NCI-H69 (cell line): ENCODE measurements around the gene ALDH1A2.
"Not testable (repeated sequence)": the region's sequence is repeated elsewhere in the genome, so short reads cannot be mapped to it uniquely, and the experiment has no call there.

Experiments
- DNase-seq: peaks from one replicate; lab custom pipeline; 2025; lab: John Stamatoyannopoulos, UW

Gene ALDH1A2

GRCh38 chr15:58040150-58040549 lies 25.4 kb downstream of the ALDH1A2 start:
- no peak for DNase-seq

- DNase-seq: peak; percentile 30
Observed at GRCh38 chr15:58039079-58040035, 26.2 kb downstream of the ALDH1A2 start.

DNA sequence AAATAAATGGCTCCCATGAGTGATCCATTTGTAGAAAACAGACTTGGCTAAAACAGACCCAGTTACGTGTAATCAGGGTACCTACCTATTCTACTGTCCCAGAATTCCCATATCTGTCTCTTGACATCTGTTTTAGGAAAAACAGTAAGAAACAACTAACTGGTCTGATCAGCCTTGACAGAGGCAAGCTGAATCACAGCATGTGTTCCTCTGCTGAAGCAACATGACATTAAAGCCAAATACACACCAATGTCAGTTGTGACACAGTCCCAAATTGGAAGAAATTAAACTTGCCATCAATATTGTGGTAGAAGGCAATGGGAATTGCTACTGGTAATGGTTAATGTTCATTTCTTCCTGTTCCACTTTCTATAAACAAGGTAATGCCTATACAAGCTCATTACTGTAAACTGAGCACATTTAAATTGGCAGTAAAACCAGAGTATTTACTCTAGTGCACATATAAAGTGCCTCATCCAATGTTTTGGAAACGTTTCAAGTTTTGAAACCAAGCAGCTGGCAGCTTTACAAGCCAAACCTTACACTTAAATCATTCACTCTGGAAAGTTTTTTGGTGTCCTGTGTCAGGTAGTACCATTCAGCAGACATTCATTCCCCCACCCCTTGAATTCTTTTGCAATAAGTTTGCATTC lies 27.0 kb downstream of the ALDH1A2 start:
- peak; percentile 53 for DNase-seq

GRCh38 chr15:58037723-58038301 lies 27.7 kb downstream of the ALDH1A2 start:
- no peak for DNase-seq

DNA sequence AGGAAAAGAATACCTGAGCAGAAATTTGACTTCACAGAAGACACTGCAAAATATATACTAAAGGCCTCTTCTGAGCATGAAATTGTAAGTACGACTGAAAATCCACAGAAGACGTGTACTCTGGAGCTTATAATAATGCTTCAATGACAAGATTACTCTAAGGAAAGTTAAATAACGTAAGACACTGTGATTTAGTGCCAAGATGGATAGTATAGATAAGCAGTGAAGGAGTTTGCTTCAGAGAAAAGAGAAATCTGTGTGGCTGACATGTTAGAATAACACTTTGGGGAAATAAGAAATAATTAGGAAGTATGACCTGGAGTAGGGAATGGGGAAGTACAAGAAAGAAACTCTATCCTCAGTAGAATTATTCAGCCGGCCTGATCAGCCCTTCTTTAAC lies 28.9 kb downstream of the ALDH1A2 start:
- no peak for DNase-seq

- not testable (repeated sequence) for DNase-seq
Observed at GRCh38 chr15:58028392-58028791, 37.1 kb downstream of the ALDH1A2 start.

DNA sequence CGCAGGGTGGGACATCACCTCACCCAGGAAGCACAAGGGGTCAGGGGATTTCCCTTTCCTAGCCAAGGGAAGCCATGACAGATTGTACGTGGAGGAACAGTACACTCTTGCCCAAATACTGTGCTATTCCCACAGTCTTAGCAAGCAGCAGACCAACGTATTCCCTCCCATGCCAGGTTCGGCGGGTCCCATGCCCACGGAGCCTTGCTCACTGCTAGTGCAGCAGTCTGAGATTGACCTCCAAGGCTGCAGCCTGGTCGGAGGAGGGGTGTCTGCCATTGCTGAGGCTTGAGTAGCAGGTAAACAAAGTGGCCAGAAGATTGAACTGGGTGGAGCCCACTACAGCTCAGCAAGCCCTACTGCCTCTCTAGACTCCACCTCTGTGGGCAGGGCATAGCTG lies 39.0 kb downstream of the ALDH1A2 start:
- DNase-seq: no peak

GRCh38 chr15:58026051-58026450 lies 39.5 kb downstream of the ALDH1A2 start:
- no peak for DNase-seq

DNA sequence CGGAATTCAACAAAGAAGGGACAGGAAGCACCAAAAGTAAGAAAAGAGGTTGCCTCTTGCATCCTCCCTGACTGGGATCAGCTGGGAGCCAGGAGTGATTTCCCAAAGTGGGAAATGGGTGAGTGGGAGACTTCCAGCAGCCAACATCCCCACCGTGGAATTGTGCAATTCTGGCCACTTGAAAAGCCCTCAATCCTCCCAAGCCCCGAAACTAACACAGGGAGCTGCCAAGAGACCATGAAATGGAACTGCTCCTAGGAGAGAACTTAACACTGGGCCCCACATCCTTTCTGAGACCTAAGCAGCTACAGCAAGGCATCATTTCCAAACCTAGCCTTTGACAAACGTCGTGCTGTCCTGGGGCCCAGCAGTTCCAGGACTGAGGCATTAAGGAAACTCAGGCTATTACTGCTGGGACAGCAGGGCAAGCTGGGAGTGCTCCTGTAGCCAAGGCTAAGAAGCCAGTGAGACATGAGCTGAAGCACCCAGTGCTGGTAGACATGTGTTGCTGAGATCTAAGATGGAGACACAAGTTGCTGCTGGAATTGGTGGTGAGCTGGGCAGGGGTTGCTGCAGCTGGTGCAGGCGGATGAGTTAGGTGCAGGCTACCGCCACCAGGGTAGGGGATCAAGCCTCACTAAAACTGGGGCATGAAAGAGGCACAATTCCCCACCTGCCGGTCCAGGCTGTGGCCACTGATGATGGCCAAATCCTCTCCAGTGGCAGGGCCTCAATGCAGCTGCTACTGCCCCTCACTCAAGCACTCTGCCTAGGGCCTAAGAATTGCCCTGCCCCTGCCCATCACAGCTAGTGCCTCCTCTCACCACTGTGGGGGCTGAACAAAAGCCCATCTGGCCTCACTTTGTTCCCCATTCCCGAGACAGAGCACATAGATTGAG lies 43.9 kb downstream of the ALDH1A2 start:
- no peak for DNase-seq

DNA sequence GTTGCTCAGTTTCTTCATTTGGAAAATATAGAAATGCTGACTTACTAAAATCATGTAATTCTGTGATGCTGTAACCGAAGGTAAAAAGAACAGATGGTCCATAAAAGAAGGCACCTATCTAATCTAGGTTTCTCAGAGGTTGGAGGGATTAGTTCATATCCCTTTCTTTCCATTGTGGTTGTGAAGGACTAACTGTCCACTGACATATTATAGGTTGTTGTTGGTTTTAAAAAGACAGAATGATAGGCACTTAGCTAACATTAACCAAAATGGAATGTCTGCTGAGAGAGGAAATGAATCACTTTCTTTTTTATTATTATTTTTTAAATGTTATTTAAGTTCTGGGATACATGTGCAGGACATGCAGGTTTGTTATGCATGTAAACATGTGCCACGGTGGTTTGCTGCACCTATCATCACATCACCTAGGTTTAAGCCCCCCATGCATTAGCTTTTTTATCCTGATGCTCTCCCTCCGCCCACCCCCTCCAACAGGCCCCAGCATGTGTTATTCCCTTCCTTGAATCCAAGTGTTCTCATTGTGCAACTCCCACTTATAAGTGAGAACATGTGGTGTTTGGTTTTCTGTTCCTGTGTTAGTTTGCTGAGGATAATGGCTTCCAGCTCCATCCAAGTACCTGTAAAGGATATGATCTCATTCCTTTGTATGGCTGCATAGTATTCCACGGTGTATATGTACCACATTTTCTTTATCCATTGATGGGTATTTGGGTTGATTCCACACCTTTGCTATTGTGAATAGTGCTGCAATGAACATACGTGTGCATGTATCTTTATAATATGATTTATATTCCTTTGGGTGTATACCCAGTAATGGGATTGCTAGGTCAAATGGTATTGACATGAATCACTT lies 45.8 kb downstream of the ALDH1A2 start:
- DNase-seq: no peak

DNA sequence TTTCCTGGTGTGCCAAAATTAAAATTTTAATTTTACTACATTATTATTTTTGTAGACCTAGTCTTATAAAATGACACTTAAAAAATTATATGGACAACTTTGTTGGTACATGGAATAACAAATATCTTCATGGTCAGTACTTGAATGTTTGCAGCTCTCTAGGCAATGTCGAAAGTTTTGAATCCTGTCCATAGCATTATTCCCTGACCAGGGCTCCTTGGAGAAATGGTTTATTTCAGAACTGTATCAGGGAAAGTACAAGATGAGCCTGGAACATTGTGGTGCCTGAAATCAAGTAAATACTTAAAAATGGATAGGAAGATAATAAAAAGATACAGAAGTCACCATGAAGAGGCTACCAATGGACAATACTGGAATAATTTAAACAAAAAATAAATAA lies 47.6 kb downstream of the ALDH1A2 start:
- no peak for DNase-seq

- no peak for DNase-seq
Observed at GRCh38 chr15:58016581-58017175, 48.8 kb downstream of the ALDH1A2 start.

DNA sequence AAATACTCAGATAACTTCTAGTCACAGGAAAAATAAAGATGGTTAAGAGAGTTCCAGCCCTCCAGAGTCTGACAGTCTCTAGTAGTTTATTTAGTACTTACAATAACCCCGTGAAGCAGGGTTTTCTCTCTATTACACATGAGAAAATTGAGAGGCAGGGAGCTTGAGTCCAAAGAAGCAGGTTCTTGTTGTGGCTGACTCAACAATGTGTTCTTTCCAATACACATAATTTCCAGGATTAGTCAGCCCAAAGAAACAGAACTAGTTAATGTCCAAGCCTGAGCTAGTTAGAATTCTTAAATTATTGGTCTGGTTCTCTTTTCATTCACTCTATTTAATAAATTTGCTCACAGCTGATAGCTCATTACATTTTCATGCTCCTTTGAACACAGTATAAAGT lies 49.9 kb downstream of the ALDH1A2 start:
- no peak for DNase-seq

- DNase-seq: no peak
Observed at GRCh38 chr15:58014470-58014869, 51.0 kb downstream of the ALDH1A2 start.

GRCh38 chr15:58014040-58014439 lies 51.5 kb downstream of the ALDH1A2 start:
- DNase-seq: no peak

GRCh38 chr15:58010983-58011382 lies 54.5 kb downstream of the ALDH1A2 start:
- no peak for DNase-seq

DNA sequence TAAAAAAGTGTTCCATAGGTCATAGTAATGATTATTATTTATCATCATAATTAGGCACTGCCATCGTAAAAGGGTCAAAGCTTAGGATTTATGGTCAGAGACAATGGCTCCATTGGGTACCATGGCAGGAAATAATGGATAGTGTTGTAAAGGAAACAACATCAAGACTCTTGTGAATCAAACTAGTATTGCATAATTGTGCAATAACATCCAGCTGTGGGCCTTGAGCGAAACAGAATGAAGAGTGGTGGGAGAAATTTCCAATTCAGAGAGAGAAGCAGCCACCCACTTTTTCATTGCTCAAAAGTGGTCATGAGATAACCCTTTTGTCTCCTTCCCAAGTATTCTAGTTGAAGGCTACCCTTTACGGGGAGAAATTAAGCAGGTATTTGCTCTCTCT lies 61.7 kb downstream of the ALDH1A2 start:
- DNase-seq: no peak

- no peak for DNase-seq
Observed at GRCh38 chr15:58002338-58003126, 63.0 kb downstream of the ALDH1A2 start.

DNA sequence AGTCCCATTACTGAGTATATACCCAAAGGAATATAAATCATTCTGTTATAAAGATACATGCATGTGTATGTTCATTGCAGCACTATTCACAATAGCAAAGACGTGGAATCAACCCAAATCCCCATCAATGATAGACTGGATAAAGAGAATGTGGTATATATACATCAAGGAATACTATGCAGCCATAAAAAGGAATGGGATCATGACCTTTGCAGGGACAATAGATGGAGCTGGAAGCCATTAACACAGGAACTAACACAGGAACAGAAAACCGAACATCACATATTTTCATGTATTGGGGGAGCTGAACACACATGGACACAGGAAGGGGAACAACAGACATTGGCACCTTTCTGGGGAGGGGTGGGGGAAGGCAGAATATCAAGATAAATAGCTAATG lies 65.8 kb downstream of the ALDH1A2 start:
- not testable (repeated sequence) for DNase-seq

GRCh38 chr15:57996561-57996960 lies 69.0 kb downstream of the ALDH1A2 start:
- DNase-seq: no peak
